GM10847 (cell line): ENCODE data around the gene AFDN.

ENCODE experiments used
- POLR2A ChIP-seq: IDR thresholded peaks from 2 replicates; pipeline ENCODE4 v1.6.1; 2011; ENCODE audit not compliant: insufficient read length; ENCODE audit errors: extremely low read depth

Gene AFDN

DNA sequence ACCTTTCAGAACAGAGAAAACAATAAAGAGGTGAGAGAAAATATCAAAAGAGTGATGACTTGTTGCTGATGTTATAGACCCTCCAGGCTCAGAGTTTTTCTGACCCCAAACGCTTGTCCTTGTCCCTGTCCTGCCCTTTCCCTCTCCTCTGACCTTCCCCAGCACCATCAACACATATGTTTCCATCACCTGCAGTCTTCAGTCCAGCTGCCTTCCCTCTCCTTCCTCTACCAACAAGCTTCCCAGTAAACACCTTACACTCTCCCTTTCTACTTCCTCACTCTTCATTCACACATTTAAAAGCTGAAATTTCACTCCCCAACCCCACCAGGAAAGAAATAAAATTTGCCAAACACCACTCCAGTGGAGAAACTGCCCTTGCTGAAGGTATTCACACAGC is 25.4 kb upstream of the AFDN start:
- TF ChIP-seq POLR2A: no peak

- no peak for TF ChIP-seq POLR2A
Observed at GRCh38 chr6:167802339-167802738, 24.4 kb upstream of the AFDN start.

- no peak for TF ChIP-seq POLR2A
Observed at GRCh38 chr6:167803816-167804215, 22.9 kb upstream of the AFDN start.

DNA sequence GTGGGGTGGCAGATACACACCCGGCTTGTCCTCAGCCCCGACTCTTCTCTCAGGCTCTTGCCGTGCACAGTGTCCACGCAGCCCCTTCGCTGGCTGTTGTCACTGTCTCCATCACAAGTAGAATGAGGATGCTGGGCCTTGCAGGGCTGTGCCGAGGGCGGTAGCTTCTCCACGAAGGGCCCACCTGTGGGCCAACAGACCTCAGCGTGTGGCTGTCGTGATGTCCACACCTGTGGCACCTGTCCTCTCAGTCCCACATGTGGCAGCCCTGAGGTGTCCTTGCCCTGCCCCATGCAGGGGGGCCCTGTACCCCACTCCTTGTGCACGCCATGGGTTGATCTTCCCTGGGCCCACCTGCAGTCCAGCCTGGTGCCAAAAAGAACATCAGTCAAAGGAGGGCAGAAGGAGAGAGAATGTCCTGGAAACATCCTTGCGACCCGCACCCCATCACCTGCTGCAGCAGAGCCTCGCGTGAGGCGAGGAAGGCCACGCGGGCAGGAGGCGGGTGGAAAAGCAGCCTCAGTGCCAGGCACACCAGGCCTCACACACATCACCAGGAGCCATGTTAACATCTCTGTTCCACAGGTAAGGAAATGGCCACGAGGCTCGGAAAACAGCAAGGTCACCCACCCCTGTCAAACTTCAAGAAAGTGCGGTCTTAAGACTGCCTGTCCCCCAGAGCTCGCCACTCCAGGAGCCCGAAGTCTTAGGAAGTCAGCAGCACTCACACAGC is 22.3 kb upstream of the AFDN start:
- TF ChIP-seq POLR2A: no peak

- no peak for TF ChIP-seq POLR2A
Observed at GRCh38 chr6:167805349-167806060, 21.2 kb upstream of the AFDN start.

GRCh38 chr6:167806061-167806700 is 20.5 kb upstream of the AFDN start:
- TF ChIP-seq POLR2A: no peak

GRCh38 chr6:167807200-167807599 is 19.5 kb upstream of the AFDN start:
- TF ChIP-seq POLR2A: no peak

- no peak for TF ChIP-seq POLR2A
Observed at GRCh38 chr6:167807756-167808155, 19.0 kb upstream of the AFDN start.

GRCh38 chr6:167811040-167811439 is 15.7 kb upstream of the AFDN start:
- no peak for TF ChIP-seq POLR2A

- no peak for TF ChIP-seq POLR2A
Observed at GRCh38 chr6:167811442-167812087, 15.1 kb upstream of the AFDN start.

GRCh38 chr6:167812088-167812487 is 14.6 kb upstream of the AFDN start:
- no peak for TF ChIP-seq POLR2A

- no peak for TF ChIP-seq POLR2A
Observed at GRCh38 chr6:167815296-167815980, 11.3 kb upstream of the AFDN start.

- TF ChIP-seq POLR2A: no peak
Observed at GRCh38 chr6:167817016-167817415, 9.7 kb upstream of the AFDN start.

DNA sequence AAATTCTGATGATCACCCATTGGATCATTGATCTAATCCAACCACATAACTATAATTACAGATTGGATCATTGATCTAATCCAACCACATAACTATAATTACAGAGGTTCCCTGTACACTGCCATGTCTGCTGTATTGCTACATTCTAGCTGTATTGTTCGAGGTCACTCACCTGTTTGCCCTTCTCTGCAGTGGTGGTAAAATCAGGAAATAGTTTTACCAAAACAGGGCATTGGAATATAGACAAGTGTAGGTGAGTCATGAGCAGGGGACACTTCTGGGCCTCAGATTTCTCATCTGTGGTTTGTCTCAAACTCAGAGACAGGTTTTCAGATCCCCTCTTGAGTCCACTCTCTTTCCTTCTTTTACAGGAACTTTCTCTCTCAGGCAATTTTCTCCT is 9.0 kb upstream of the AFDN start:
- TF ChIP-seq POLR2A: no peak

- no peak for TF ChIP-seq POLR2A
Observed at GRCh38 chr6:167819576-167819975, 7.1 kb upstream of the AFDN start.
